WTC11 (cell line): ENCODE data around the gene ADAM30. TPM values are rescaled to one million over a fixed set of nuclear protein-coding genes. Genes with fewer than 3 reads are reported as not detected.

Source experiments
- ATAC-seq: fragments of 200-7000 bp; cut with Tn5 transposase; 2 replicates; pipeline ENCODE4 v1.10.0; 2021; ENCODE audit warnings: mild to moderate bottlenecking, moderate library complexity
- CTCF ChIA-PET: fragments of 300-600 bp; sonication (Branson Sonifier 250); formaldehyde crosslinking; loops from one replicate; lab custom pipeline; 2021; ENCODE audit warnings: antibody characterized with exemption; lab: Charles Lee
- POLR2A ChIA-PET: fragments of 350-600 bp; sonication (Branson Sonifier 250); formaldehyde crosslinking; loops from one replicate; lab custom pipeline; 2021; ENCODE audit warnings: antibody characterized with exemption; lab: Charles Lee
- DNase-seq: peaks from one replicate; pipeline ENCODE4 v3.0.0; 2021; ENCODE audit warnings: low spot score
- H3K27ac Mint-ChIP-seq: 2 replicates; pipeline ENCODE4 v1.8.0; 2021; ENCODE audit warnings: mixed read lengths
- H3K27me3 Mint-ChIP-seq: 2 replicates; pipeline ENCODE4 v1.8.0; 2021; ENCODE audit warnings: low read depth, mild to moderate bottlenecking, moderate library complexity, mixed read lengths
- H3K36me3 Mint-ChIP-seq: 2 replicates; pipeline ENCODE4 v1.8.0; 2021; ENCODE audit warnings: mixed read lengths
- H3K4me1 Mint-ChIP-seq: 2 replicates; pipeline ENCODE4 v1.8.0; 2022; ENCODE audit warnings: mixed read lengths
- H3K4me3 Mint-ChIP-seq: 2 replicates; pipeline ENCODE4 v1.8.0; 2021; ENCODE audit warnings: mild to moderate bottlenecking, moderate library complexity, mixed read lengths
- H3K9me3 Mint-ChIP-seq: 2 replicates; pipeline ENCODE4 v1.8.0; 2021; ENCODE audit warnings: mixed read lengths
- ATF1 ChIP-seq: sonication (generic); formaldehyde crosslinking; IDR thresholded peaks from 2 replicates; pipeline ENCODE4 v1.8.1; 2023; ENCODE audit warnings: mild to moderate bottlenecking, moderate library complexity, missing genetic modification reagents
- ELF4 ChIP-seq: sonication (generic); formaldehyde crosslinking; IDR thresholded peaks from 2 replicates; pipeline ENCODE4 v1.8.1; 2022; ENCODE audit warnings: low read depth, mild to moderate bottlenecking, moderate library complexity, missing genetic modification reagents
- FOXJ3 ChIP-seq: sonication (generic); formaldehyde crosslinking; IDR thresholded peaks from 2 replicates; pipeline ENCODE4 v1.9.0; 2021; ENCODE audit warnings: missing genetic modification reagents, mild to moderate bottlenecking, borderline replicate concordance
- GABPB1 ChIP-seq: sonication (generic); formaldehyde crosslinking; IDR thresholded peaks from 2 replicates; pipeline ENCODE4 v1.8.1; 2023; ENCODE audit warnings: mild to moderate bottlenecking, missing genetic modification reagents
- GRHL2 ChIP-seq: fragments of 250-450 bp; sonication (Bioruptor Pico); IDR thresholded peaks from 2 replicates; pipeline ENCODE4 v1.8.0; 2022; ENCODE audit warnings: mild to moderate bottlenecking, moderate library complexity; ENCODE audit not compliant: insufficient replicate concordance, severe bottlenecking
- MXD4 ChIP-seq: fragments of 250-450 bp; sonication (Bioruptor Pico); IDR thresholded peaks from 2 replicates; pipeline ENCODE4 v1.8.0; 2021; ENCODE audit warnings: mild to moderate bottlenecking, moderate library complexity, borderline replicate concordance
- NFATC4 ChIP-seq: fragments of 250-450 bp; sonication (Bioruptor Pico); IDR thresholded peaks from 2 replicates; pipeline ENCODE4 v1.9.0; 2021; ENCODE audit warnings: mild to moderate bottlenecking
- PRRX2 ChIP-seq: fragments of 250-450 bp; sonication (Bioruptor Pico); IDR thresholded peaks from 2 replicates; pipeline ENCODE4 v1.8.0; 2021; ENCODE audit warnings: mild to moderate bottlenecking
- SMAD4 ChIP-seq: sonication (generic); formaldehyde crosslinking; IDR thresholded peaks from 2 replicates; pipeline ENCODE4 v1.8.0; 2022; ENCODE audit warnings: mild to moderate bottlenecking, missing genetic modification reagents
- ZBTB43 ChIP-seq: sonication (generic); formaldehyde crosslinking; IDR thresholded peaks from 2 replicates; pipeline ENCODE4 v1.8.1; 2023; ENCODE audit warnings: mild to moderate bottlenecking, missing genetic modification reagents
- ZNF396 ChIP-seq: fragments of 250-450 bp; sonication (Bioruptor Pico); IDR thresholded peaks from 2 replicates; pipeline ENCODE4 v1.8.0; 2021; ENCODE audit warnings: mild to moderate bottlenecking, moderate library complexity, borderline replicate concordance
- ZNF425 ChIP-seq: fragments of 250-450 bp; sonication (Bioruptor Pico); conservative IDR thresholded peaks from 2 replicates; pipeline ENCODE4 v1.9.0; 2021; ENCODE audit warnings: mild to moderate bottlenecking
- total RNA-seq: library from RNA; stranded (reverse); gene quantifications from 3 replicates; pipeline ENCODE4 v1.2.3, GENCODE V29; 2021
- TF ChIP-seq, protein P1 (sequence below): sonication (generic); formaldehyde crosslinking; IDR thresholded peaks from 2 replicates; pipeline ENCODE4 v1.8.1; 2023; ENCODE audit warnings: mild to moderate bottlenecking, missing genetic modification reagents, moderate library complexity
- TF ChIP-seq, protein P2 (sequence below): sonication (generic); formaldehyde crosslinking; IDR thresholded peaks from 2 replicates; pipeline ENCODE4 v1.8.0; 2022; ENCODE audit warnings: mild to moderate bottlenecking, missing genetic modification reagents
- TF ChIP-seq, protein P3 (sequence below): sonication (generic); formaldehyde crosslinking; IDR thresholded peaks from 2 replicates; pipeline ENCODE4 v1.8.1; 2023; ENCODE audit warnings: mild to moderate bottlenecking, missing genetic modification reagents
- TF ChIP-seq, protein P4 (sequence below): sonication (generic); formaldehyde crosslinking; IDR thresholded peaks from 2 replicates; pipeline ENCODE4 v1.8.1; 2022; ENCODE audit warnings: missing genetic modification reagents, borderline replicate concordance
- TF ChIP-seq, protein P5 (sequence below): fragments of 250-450 bp; sonication (Bioruptor Pico); IDR thresholded peaks from 2 replicates; pipeline ENCODE4 v1.9.0; 2021; ENCODE audit warnings: mild to moderate bottlenecking

ADAM30 gene
- total RNA-seq, 1 experiment from 2014 or later = not detected

- Mint-ChIP-seq H3K4me1 (no peaks in the 10 kb centered on the region), H3K36me3 (no peaks in the 10 kb centered on the region), H3K27ac (no peak overlapping the region), H3K9me3 (no peaks in the 10 kb centered on the region), H3K27me3 (no peaks in the 10 kb centered on the region; the same call in 1 of the 2 replicates), H3K4me3 (no peak overlapping the region)
- ChIA-PET CTCF (interaction anchor here (1.3 kb wide), 1 partner anchor 14 kb away, joined by 3 read pairs; no protein-coding TSS in a partner anchor), POLR2A (no interaction called here)
- TF ChIP-seq SMAD4 (CRISPR knock-in tag) (no peak), ZNF425 (CRISPR knock-in tag) (no peak), NFATC4 (CRISPR knock-in tag) (no peak), GRHL2 (CRISPR knock-in tag) (no peak), FOXJ3 (CRISPR knock-in tag) (no peak), MXD4 (CRISPR knock-in tag) (no peak), ZNF396 (CRISPR knock-in tag) (no peak), ELF4 (CRISPR knock-in tag) (no peak), ATF1 (CRISPR knock-in tag) (no peak), GABPB1 (no peak), PRRX2 (CRISPR knock-in tag) (no peak), ZBTB43 (CRISPR knock-in tag) (no peak)
- TF ChIP-seq, protein P1, sequence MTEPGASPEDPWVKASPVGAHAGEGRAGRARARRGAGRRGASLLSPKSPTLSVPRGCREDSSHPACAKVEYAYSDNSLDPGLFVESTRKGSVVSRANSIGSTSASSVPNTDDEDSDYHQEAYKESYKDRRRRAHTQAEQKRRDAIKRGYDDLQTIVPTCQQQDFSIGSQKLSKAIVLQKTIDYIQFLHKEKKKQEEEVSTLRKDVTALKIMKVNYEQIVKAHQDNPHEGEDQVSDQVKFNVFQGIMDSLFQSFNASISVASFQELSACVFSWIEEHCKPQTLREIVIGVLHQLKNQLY = no peak
- TF ChIP-seq, protein P2, sequence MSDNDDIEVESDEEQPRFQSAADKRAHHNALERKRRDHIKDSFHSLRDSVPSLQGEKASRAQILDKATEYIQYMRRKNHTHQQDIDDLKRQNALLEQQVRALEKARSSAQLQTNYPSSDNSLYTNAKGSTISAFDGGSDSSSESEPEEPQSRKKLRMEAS (CRISPR knock-in tag) = no peak
- TF ChIP-seq, protein P3, sequence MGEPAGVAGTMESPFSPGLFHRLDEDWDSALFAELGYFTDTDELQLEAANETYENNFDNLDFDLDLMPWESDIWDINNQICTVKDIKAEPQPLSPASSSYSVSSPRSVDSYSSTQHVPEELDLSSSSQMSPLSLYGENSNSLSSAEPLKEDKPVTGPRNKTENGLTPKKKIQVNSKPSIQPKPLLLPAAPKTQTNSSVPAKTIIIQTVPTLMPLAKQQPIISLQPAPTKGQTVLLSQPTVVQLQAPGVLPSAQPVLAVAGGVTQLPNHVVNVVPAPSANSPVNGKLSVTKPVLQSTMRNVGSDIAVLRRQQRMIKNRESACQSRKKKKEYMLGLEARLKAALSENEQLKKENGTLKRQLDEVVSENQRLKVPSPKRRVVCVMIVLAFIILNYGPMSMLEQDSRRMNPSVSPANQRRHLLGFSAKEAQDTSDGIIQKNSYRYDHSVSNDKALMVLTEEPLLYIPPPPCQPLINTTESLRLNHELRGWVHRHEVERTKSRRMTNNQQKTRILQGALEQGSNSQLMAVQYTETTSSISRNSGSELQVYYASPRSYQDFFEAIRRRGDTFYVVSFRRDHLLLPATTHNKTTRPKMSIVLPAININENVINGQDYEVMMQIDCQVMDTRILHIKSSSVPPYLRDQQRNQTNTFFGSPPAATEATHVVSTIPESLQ (CRISPR knock-in tag) = no peak
- TF ChIP-seq, protein P4, sequence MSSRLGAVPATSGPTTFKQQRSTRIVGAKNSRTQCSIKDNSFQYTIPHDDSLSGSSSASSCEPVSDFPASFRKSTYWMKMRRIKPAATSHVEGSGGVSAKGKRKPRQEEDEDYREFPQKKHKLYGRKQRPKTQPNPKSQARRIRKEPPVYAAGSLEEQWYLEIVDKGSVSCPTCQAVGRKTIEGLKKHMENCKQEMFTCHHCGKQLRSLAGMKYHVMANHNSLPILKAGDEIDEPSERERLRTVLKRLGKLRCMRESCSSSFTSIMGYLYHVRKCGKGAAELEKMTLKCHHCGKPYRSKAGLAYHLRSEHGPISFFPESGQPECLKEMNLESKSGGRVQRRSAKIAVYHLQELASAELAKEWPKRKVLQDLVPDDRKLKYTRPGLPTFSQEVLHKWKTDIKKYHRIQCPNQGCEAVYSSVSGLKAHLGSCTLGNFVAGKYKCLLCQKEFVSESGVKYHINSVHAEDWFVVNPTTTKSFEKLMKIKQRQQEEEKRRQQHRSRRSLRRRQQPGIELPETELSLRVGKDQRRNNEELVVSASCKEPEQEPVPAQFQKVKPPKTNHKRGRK (CRISPR knock-in tag) = no peak
- TF ChIP-seq, protein P5, sequence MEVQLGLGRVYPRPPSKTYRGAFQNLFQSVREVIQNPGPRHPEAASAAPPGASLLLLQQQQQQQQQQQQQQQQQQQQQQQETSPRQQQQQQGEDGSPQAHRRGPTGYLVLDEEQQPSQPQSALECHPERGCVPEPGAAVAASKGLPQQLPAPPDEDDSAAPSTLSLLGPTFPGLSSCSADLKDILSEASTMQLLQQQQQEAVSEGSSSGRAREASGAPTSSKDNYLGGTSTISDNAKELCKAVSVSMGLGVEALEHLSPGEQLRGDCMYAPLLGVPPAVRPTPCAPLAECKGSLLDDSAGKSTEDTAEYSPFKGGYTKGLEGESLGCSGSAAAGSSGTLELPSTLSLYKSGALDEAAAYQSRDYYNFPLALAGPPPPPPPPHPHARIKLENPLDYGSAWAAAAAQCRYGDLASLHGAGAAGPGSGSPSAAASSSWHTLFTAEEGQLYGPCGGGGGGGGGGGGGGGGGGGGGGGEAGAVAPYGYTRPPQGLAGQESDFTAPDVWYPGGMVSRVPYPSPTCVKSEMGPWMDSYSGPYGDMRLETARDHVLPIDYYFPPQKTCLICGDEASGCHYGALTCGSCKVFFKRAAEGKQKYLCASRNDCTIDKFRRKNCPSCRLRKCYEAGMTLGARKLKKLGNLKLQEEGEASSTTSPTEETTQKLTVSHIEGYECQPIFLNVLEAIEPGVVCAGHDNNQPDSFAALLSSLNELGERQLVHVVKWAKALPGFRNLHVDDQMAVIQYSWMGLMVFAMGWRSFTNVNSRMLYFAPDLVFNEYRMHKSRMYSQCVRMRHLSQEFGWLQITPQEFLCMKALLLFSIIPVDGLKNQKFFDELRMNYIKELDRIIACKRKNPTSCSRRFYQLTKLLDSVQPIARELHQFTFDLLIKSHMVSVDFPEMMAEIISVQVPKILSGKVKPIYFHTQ = no peak
- ATAC-seq (no peak), DNase-seq (no peak)
These were observed 38.2 kb downstream of the ADAM30 start for GRCh38 chr1:119858126-119858525.
